Small intestine (tissue), 7 donors: ENCODE data around the gene CASKIN2. TPM values are rescaled to one million over a fixed set of nuclear protein-coding genes. Genes with fewer than 3 reads are reported as not detected.

Source experiments
- DNase-seq, 2 donors: peaks; one replicate each; pipeline versions ENCODE4 v3.0.0 to v3.0.0-alpha.2; 2013
- FAIRE-seq: peaks from 2 replicates; lab custom pipeline; 2012; peaks lifted over from hg19 to GRCh38; lab: Jason Lieb, UNC
- H3K27ac ChIP-seq, 3 donors: one replicate each; pipeline ENCODE4 v1.5.1; 2013; ENCODE audit warnings: low read length in 2 of 3, mild to moderate bottlenecking in 2 of 3, control low read depth in 1 of 3, inconsistent platforms in 1 of 3, low read depth in 1 of 3, moderate library complexity in 1 of 3
- H3K27me3 ChIP-seq, 3 donors: one replicate each; pipeline ENCODE4 v1.6.1; 2013; ENCODE audit warnings: low read length in 3 of 3, inconsistent platforms in 1 of 3; ENCODE audit not compliant: control insufficient read depth in 3 of 3, insufficient read depth in 3 of 3
- H3K36me3 ChIP-seq, 3 donors: one replicate each; pipeline ENCODE4 v1.6.1; 2013; ENCODE audit warnings: low read length in 3 of 3, inconsistent platforms in 1 of 3, low read depth in 1 of 3, mild to moderate bottlenecking in 1 of 3, moderate library complexity in 1 of 3; ENCODE audit not compliant: control insufficient read depth in 3 of 3, insufficient read depth in 2 of 3
- H3K4me1 ChIP-seq, 3 donors: one replicate each; pipeline ENCODE4 v1.6.1; 2013; ENCODE audit warnings: low read length in 2 of 3, inconsistent platforms in 1 of 3, low read depth in 1 of 3, mild to moderate bottlenecking in 1 of 3, moderate library complexity in 1 of 3; ENCODE audit not compliant: control insufficient read depth in 3 of 3, insufficient read depth in 2 of 3
- H3K4me3 ChIP-seq, 3 donors: one replicate each; pipeline ENCODE4 v1.5.1; 2013; ENCODE audit warnings: low read length in 3 of 3, control low read depth in 1 of 3, inconsistent platforms in 1 of 3, low read depth in 1 of 3, mild to moderate bottlenecking in 1 of 3, moderate library complexity in 1 of 3
- H3K9me3 ChIP-seq, 2 donors: one replicate each; pipeline ENCODE4 v1.6.1; 2013; ENCODE audit warnings: low read depth in 1 of 2, low read length in 1 of 2; ENCODE audit not compliant: control insufficient read depth in 2 of 2, insufficient read depth in 1 of 2
- WGBS, 3 donors: extraction: QIAGEN DNeasy Blood & Tissue Kit; methylation state at CpG; one replicate each; pipeline ENCODE4 v1.1.7; 2013; 5-methylcytosine and 5-hydroxymethylcytosine counted together
- polyA plus RNA-seq, 4 donors: library from polyadenylated mRNA; stranded (reverse) in 3 of 4; unstranded in 1 of 4; fragments of 200-250 nt in 3 of 4; fragments of 120-200 nt in 1 of 4; gene quantifications; one replicate each; pipeline versions ENCODE4 v1.2.1 to v1.2.3, GENCODE V29; 2013
- donor health status: healthy with polysubstance abuse.
- donor health status: control.
- donor health status: control.
- donor health status: Bipolar disorder and iron deficiency.
- donor health status: healthy.

The CASKIN2 gene
- polyA plus RNA-seq, 4 donors: 7.6 to 15.6 (median 10.9) TPM

DNA sequence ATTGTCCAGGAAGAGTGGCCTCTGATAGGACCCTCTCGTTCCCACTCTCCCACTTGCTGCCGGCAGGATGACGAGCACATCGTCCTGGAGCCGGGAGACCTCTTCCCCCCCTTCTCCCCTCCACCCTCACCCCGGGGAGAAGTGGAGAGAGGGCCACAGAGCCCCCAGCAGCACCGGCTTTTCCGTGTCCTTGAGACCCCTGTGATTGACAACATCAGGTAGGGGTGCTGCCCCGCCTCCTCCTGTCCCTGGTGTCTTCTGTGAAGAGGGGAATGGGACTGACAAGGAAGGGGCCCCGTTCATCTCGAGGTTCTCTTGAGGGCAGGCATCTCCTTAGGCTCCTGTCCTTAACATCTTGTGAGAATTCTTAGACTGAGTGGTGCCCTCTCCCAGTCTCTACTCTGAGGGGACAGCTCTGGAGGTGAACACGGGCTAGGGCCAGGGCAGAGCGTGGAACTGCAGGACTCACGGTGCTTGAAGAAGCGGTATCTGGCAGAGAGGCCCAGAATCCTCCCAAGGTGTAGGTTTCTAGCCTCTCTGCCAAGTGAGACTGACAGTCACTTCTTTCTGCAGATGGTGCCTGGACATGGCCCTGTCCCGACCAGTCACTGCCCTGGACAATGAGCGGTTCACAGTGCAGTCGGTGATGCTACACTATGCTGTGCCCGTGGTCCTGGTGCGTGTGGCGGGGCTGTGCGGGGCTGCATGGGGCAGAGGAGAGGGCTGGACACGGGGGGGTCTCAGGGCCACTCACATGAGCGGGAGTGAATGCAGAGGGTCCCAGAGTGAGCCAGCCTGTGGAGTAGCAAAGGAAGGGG, 26.4 kb downstream of the CASKIN2 start:
- no peak overlapping the region for H3K4me3 ChIP-seq
- WGBS, 3 donors: 92 to 94% (median 93%) methylated on average over 23 to 24 of the region's 24 CpGs
- H3K36me3 ChIP-seq: peaks cover 0 to 91% (median 9%) of the 10 kb centered on the region in 3 donors
- peak overlapping the region in 1 of 3 donors; percentile 94 for H3K27ac ChIP-seq
- H3K27me3 ChIP-seq: no peaks in the 10 kb centered on the region
- FAIRE-seq: no peak
- H3K9me3 ChIP-seq: no peaks in the 10 kb centered on the region
- peaks cover 0 to 5% (median 3%) of the 10 kb centered on the region in 3 donors for H3K4me1 ChIP-seq
- no peak for DNase-seq

DNA sequence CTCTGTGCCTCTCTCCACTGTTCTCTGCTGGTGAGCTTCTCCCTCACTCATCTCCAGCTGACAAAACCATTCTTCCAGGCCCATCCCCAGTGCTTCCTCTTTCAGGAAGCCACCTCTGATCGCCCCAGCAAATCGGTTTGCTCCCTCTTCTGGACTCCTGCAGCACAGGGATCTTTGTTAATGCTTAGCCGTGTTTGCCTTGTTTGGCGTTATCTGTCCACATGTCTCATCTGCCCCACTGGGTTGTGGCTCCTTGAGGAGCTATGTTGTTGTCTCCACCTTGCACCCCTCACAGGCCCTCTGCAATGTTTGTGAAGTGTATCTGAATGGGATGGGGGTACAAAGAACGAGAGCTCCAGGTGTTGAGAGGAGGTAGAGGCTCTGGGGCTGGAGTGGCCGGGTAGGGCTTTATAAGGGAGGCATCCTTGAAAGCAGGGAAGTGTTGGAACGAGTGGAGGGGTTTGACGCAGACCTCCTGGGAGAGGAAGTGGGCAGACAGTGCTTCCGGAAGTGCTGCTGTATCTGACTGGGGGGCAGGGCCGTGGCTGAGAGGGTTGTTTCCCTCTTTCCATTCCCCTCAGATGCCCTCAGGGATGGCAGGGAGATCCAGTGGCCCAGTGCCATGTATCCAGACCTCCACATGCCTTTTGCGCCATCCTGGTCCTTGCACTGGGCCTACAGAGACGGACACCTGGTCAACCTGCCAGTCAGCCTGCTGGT, 27.8 kb downstream of the CASKIN2 start:
- FAIRE-seq (no peak), DNase-seq (peak in 1 of 2 donors; percentile 33)
- Histone ChIP-seq H3K27me3 (no peaks in the 10 kb centered on the region), H3K36me3 (peaks cover 0 to 84% (median 4%) of the 10 kb centered on the region in 3 donors), H3K9me3 (no peaks in the 10 kb centered on the region), H3K4me3 (no peak overlapping the region), H3K27ac (peak overlapping the region in 2 of 3 donors; percentile 27 to 66), H3K4me1 (peaks cover 0 to 5% (median 3%) of the 10 kb centered on the region in 3 donors)
- 61 to 85% (median 69%) methylated on average over 12 of the region's 12 CpGs for WGBS, 3 donors

DNA sequence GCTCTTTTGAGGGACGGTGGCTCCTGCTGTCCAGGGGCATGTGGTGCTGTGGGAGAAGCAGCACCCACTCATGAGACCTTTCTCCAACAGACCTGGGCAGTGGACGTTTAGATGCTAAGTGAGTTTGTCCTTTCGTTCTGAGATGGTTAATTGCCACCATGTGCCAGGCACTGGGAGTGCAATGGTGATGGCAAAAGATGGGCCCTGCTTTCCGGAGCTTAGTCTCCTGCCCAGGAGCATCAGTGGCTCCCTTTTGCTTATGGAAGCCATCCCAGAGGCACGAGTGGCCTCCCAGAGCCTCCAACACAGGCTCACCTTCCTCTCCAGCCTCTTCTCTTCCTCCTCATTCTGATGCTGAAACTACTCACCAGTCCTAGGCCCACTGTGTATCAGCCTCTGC, 28.4 kb downstream of the CASKIN2 start:
- H3K36me3 ChIP-seq: peaks cover 0 to 79% (median 4%) of the 10 kb centered on the region in 3 donors
- 81 to 85% (median 84%) methylated on average over 5 of the region's 5 CpGs for WGBS, 3 donors
- no peaks in the 10 kb centered on the region for H3K9me3 ChIP-seq
- peak overlapping the region in 1 of 3 donors; percentile 66 for H3K27ac ChIP-seq
- H3K27me3 ChIP-seq: no peaks in the 10 kb centered on the region
- FAIRE-seq (no peak), DNase-seq (no peak)
- H3K4me3 ChIP-seq: no peak overlapping the region
- peaks cover 0 to 8% (median 3%) of the 10 kb centered on the region in 3 donors for H3K4me1 ChIP-seq

DNA sequence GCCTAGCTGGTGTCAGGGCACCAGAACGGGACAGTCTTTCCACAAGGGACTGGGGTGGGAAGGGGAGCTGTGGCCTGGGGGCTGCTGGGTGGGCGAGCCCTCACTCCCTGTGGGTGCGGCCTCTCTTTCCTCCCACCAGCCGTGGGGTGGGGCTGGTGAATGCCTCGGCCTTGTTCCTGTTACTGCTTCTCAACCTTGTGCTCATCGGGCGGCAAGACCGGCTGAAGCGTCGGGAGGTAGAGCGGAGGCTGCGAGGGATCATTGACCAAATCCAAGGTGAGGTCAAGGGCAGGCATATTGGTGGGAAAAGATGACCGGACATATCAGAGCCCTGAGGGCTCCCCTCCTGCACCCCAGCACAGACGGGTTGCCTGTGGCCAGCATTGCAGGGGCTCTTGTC, 29.2 kb downstream of the CASKIN2 start:
- H3K9me3 ChIP-seq: no peaks in the 10 kb centered on the region
- DNase-seq (no peak), FAIRE-seq (no peak)
- no peaks in the 10 kb centered on the region for H3K27me3 ChIP-seq
- H3K36me3 ChIP-seq: peaks cover 0 to 79% (median 4%) of the 10 kb centered on the region in 3 donors
- H3K27ac ChIP-seq: no peak overlapping the region
- H3K4me1 ChIP-seq: peaks cover 0 to 15% (median 3%) of the 10 kb centered on the region in 3 donors
- no peak overlapping the region for H3K4me3 ChIP-seq
- 90 to 91% (median 91%) methylated on average over 13 to 14 of the region's 14 CpGs for WGBS, 3 donors

DNA sequence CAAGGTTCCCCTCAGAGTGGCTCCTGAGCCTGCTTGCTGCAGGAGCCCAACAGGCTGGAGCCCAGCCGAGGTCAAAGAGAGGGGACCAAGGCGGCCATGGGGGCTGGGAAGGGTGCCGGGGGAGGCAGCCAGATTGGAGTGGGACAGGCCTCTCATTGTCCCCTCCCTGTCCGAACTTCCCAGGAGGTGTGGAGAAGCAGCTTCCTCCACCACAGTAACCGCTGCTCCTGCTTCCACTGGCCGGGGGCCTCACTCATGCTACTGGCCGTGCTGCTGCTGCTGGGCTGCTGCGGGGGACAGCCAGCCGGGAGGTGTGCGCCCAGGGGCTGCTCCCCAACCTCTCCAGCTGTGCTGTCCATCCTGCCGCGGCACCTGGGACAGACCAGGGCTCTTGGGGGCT, 29.6 kb downstream of the CASKIN2 start:
- H3K36me3 ChIP-seq: peaks cover 0 to 79% (median 4%) of the 10 kb centered on the region in 3 donors
- FAIRE-seq: no peak
- no peak for DNase-seq
- H3K4me3 ChIP-seq: no peak overlapping the region
- peaks cover 0 to 20% (median 3%) of the 10 kb centered on the region in 3 donors for H3K4me1 ChIP-seq
- H3K27me3 ChIP-seq: no peaks in the 10 kb centered on the region
- no peaks in the 10 kb centered on the region for H3K9me3 ChIP-seq
- H3K27ac ChIP-seq: no peak overlapping the region
- 88 to 95% (median 93%) methylated on average over 11 to 12 of the region's 12 CpGs for WGBS, 3 donors

DNA sequence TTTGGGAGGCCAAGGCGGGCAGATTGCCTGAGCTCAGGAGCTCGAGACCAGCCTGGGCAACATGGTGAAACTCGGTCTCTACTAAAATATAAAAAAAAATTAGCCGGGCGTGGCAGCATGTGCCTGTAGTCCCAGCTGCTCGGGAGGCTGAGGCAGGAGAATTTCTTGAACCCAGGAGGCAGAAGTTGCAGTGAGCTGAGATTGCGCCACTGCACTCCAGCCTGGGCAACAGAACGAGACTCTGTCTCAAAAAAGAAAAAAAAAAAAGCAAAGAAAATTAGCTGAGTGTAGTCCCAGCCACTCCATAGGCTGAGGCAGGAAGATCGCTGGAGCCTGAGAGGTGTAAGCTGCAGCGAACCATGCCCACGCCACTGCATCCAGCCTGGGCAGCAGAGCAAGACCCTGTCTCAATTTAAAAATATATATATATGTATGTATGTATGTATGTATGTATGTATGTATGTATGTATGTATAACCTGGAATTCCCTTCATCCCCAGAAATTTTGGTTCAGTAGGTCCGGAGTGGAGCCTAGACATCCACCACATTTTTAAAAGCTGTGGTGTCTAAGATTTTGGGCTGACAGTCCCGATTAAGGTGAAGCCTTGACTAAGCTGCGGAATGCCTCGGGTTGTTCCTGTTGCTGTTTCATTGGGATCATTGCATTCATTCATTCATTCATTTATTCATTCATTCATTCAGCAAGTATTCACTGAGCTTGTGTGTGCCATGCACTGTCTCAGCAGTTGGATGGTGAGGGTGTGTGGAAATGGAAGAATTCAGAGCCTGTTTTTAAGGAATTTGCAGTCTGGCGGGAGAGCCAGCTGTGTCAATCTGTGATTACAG, 33.0 kb downstream of the CASKIN2 start:
- H3K27me3 ChIP-seq: no peaks in the 10 kb centered on the region
- no peaks in the 10 kb centered on the region for H3K9me3 ChIP-seq
- no peak overlapping the region for H3K4me3 ChIP-seq
- DNase-seq (no peak), FAIRE-seq (no peak)
- H3K4me1 ChIP-seq: peaks cover 0 to 24% (median 0%) of the 10 kb centered on the region in 3 donors
- peaks cover 0 to 73% (median 6%) of the 10 kb centered on the region in 3 donors for H3K36me3 ChIP-seq
- no peak overlapping the region for H3K27ac ChIP-seq
- WGBS, 3 donors: 84 to 87% (median 85%) methylated on average over 16 of the region's 16 CpGs

DNA sequence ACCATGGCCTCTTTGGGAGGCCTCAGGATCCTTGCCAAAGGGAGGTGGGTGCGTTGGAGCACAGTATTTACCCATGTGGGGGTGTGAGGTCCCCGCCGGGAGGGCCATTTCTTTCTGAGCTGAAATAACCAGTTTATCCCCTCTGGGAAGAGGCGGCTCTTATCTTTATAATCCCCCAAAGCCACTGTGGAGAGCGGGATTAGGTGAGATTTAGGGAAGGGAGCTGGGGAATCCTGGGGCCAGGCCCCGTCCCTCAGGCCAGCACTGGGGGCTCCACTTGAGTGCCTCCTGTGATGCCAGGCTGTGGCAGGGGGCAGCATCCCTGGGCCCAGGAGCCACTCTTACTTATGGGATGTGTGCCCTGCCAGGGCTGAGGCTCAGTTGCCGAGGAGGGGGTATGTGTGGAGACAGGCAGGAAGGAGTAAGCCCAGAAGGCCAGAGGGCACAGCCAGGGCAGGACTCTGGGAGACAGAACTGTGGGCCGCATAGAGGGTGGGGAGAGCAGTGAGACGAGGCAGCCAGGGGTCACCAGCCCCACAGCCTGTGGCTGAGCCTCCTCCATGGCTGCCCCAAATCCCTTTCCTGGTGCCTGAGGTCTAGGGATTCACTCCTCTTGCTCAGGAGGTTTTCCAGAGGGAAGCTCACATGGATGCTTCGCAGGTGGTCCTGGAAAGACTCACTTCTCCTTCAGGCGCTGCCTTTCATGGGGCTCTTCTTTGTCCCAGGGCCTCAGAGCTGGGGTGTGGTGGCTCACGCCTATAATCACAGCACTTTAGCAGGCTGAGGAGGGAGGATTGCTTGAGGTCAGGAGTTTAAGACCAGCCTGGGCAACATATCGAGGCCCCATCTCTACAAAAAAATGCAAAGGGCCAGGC, 33.9 kb downstream of the CASKIN2 start:
- Histone ChIP-seq H3K36me3 (peaks cover 0 to 73% (median 6%) of the 10 kb centered on the region in 3 donors), H3K27ac (no peak overlapping the region), H3K4me3 (no peak overlapping the region), H3K27me3 (no peaks in the 10 kb centered on the region), H3K4me1 (peaks cover 0 to 32% (median 0%) of the 10 kb centered on the region in 3 donors), H3K9me3 (no peaks in the 10 kb centered on the region)
- no peak for FAIRE-seq
- WGBS, 3 donors: 78 to 80% (median 80%) methylated on average over 12 to 13 of the region's 13 CpGs
- no peak for DNase-seq
